Stomach (tissue), 9 donors: ENCODE results near the gene ZNRF3. TPM values are rescaled to one million over a fixed set of nuclear protein-coding genes. Genes with fewer than 3 reads are reported as not detected.

Experiments
- DNase-seq, 2 donors: peaks; one replicate each; pipeline versions ENCODE4 v3.0.0 to v3.0.0-alpha.2; 2013 to 2019
- H3K27ac ChIP-seq, 5 donors: fragments of 200-600 bp in 4 of 5; sonication (generic) in 4 of 5; one replicate each; pipeline ENCODE4 v1.5.1; 2013 to 2019; ENCODE audit warnings: mild to moderate bottlenecking in 1 of 5, moderate library complexity in 1 of 5
- H3K27me3 ChIP-seq, 3 donors: fragments of 200-600 bp; sonication (generic); one replicate each; pipeline ENCODE4 v1.5.1; 2017 to 2019; ENCODE audit warnings: mixed run types in 1 of 3
- H3K36me3 ChIP-seq, 4 donors: fragments of 200-600 bp; sonication (generic); 1 replicate in 3 of 4; 2 replicates in 1 of 4; pipeline ENCODE4 v1.5.1; 2016 to 2019
- H3K4me1 ChIP-seq, 4 donors: fragments of 200-600 bp; sonication (generic); one replicate each; pipeline ENCODE4 v1.5.1; 2016 to 2019
- H3K4me3 ChIP-seq, 4 donors: fragments of 200-600 bp; sonication (generic) in 3 of 4; one replicate each; pipeline ENCODE4 v1.5.1; 2016 to 2019; ENCODE audit warnings: mild to moderate bottlenecking in 1 of 4
- H3K9me3 ChIP-seq, 4 donors: fragments of 200-600 bp; sonication (generic); one replicate each; pipeline ENCODE4 v1.5.1; 2016 to 2019
- CTCF ChIP-seq, 7 experiments: fragments of 450-650 bp in 4 of 7; fragments of 200-600 bp in 3 of 7; sonication (generic) in 3 of 7; IDR thresholded peaks; one replicate each; pipeline ENCODE4 v1.5.1; 2016 to 2019; ENCODE audit warnings: antibody characterized with exemption in 7 of 7, control low read depth in 2 of 7, mild to moderate bottlenecking in 1 of 7
- EP300 ChIP-seq: sonication (generic); formaldehyde crosslinking; IDR thresholded peaks from one replicate; pipeline ENCODE4 v1.6.1; 2017; ENCODE audit warnings: antibody characterized with exemption
- POLR2A ChIP-seq, 4 donors: fragments of 450-650 bp; IDR thresholded peaks; one replicate each; pipeline ENCODE4 v1.6.1; 2016; ENCODE audit warnings: antibody characterized with exemption in 4 of 4, control low read depth in 2 of 4, mild to moderate bottlenecking in 1 of 4, moderate library complexity in 1 of 4
- POLR2AphosphoS5 ChIP-seq, 3 donors: sonication (generic); formaldehyde crosslinking; IDR thresholded peaks; one replicate each; pipeline ENCODE4 v1.6.1; 2016; ENCODE audit warnings: antibody characterized with exemption in 3 of 3
- WGBS, 5 donors: extraction: QIAGEN DNeasy Blood & Tissue Kit in 3 of 5; methylation state at CpG; one replicate each; pipeline versions ENCODE4 v1.1.5 to v1.1.7; 2013 to 2018; 5-methylcytosine and 5-hydroxymethylcytosine counted together
- intact Hi-C: fragments of 100-400 bp; cut with DNase I; formaldehyde crosslinking; loops from one replicate; pipeline ENCODE4 v1.15.1; 2023; ENCODE audit warnings: low total_unique reads
- polyA plus RNA-seq, 3 donors: library from polyadenylated mRNA; stranded (reverse); fragments of 200-250 nt; gene quantifications; one replicate each; pipeline ENCODE4 v1.2.3, GENCODE V29; 2013
- total RNA-seq, 5 donors: library from RNA; depleted of rRNA; stranded (reverse); fragments of >200 nt; gene quantifications; one replicate each; pipeline versions ENCODE4 v1.1.0 to v1.2.3, GENCODE V29; 2014 to 2016
- donor health status: healthy with polysubstance abuse.
- donor health status: Bipolar disorder and iron deficiency.
- donor health status: healthy.

ZNRF3 gene
- total and polyA plus RNA-seq, 8 donors = 1.4 to 52.7 (median 3.6) TPM

GRCh38 chr22:29000641-29001040 is 117.3 kb downstream of the ZNRF3 start:
- intact Hi-C loops = no loop called here
- DNase-seq = no peak
- Histone ChIP-seq H3K4me3 (no peak overlapping the region), H3K27ac (no peak overlapping the region), H3K4me1 (peaks cover 18 to 48% (median 26%) of the 10 kb centered on the region in 4 donors), H3K27me3 (no peaks in the 10 kb centered on the region), H3K36me3 (no peaks in the 10 kb centered on the region), H3K9me3 (no peaks in the 10 kb centered on the region)
- no peak for TF ChIP-seq POLR2AphosphoS5 (IDR thresholded peaks at IDR 0.05)
- TF ChIP-seq CTCF (IDR thresholded peaks at IDR 0.05) = no peak
- no peak for TF ChIP-seq POLR2A (IDR thresholded peaks at IDR 0.05)
- TF ChIP-seq EP300 = no peak
- WGBS, 5 donors = 94 to 99% (median 97%) methylated on average over 5 of the region's 5 CpGs

GRCh38 chr22:29002603-29003002 is 119.2 kb downstream of the ZNRF3 start:
- Histone ChIP-seq H3K4me3 (no peak overlapping the region), H3K9me3 (no peaks in the 10 kb centered on the region), H3K27me3 (no peaks in the 10 kb centered on the region), H3K27ac (no peak overlapping the region), H3K4me1 (peaks cover 24 to 58% (median 34%) of the 10 kb centered on the region in 4 donors), H3K36me3 (no peaks in the 10 kb centered on the region)
- intact Hi-C loops = no loop called here
- no peak for TF ChIP-seq EP300
- TF ChIP-seq POLR2AphosphoS5 (IDR thresholded peaks at IDR 0.05) = no peak
- TF ChIP-seq CTCF (IDR thresholded peaks at IDR 0.05) = no peak
- TF ChIP-seq POLR2A (IDR thresholded peaks at IDR 0.05) = no peak
- peak in 1 of 2 donors; percentile 53 for DNase-seq
- WGBS, 5 donors = 45 to 86% (median 49%) methylated on average over 4 of the region's 4 CpGs

- H3K9me3 ChIP-seq = no peaks in the 10 kb centered on the region
- peak overlapping the region in 3 of 5 donors; percentile 54 to 73 (median 70) for H3K27ac ChIP-seq
- no peaks in the 10 kb centered on the region for H3K36me3 ChIP-seq
- DNase-seq = no peak
- intact Hi-C loops = no loop called here
- H3K4me1 ChIP-seq = peaks cover 24 to 54% (median 34%) of the 10 kb centered on the region in 4 donors
- no peak for TF ChIP-seq POLR2A (IDR thresholded peaks at IDR 0.05)
- no peak for TF ChIP-seq POLR2AphosphoS5 (IDR thresholded peaks at IDR 0.05)
- TF ChIP-seq CTCF (IDR thresholded peaks at IDR 0.05) = no peak
- no peak for TF ChIP-seq EP300
- WGBS, 5 donors = 89 to 94% (median 91%) methylated on average over 4 of the region's 4 CpGs
- H3K4me3 ChIP-seq = no peak overlapping the region
- H3K27me3 ChIP-seq = no peaks in the 10 kb centered on the region
These were observed 120.2 kb downstream of the ZNRF3 start for GRCh38 chr22:29003552-29003951.

- Histone ChIP-seq H3K27me3 (no peaks in the 10 kb centered on the region), H3K36me3 (no peaks in the 10 kb centered on the region), H3K4me1 (peaks cover 24 to 53% (median 34%) of the 10 kb centered on the region in 4 donors), H3K9me3 (no peaks in the 10 kb centered on the region), H3K4me3 (peak overlapping the region in 1 of 4 donors; percentile 8), H3K27ac (peak overlapping the region; percentile 52 to 73 (median 63))
- intact Hi-C loops = no loop called here
- peak; percentile 55 to 65 for DNase-seq
- 35 to 54% (median 46%) methylated on average over 9 of the region's 9 CpGs for WGBS, 5 donors
- TF ChIP-seq EP300 (no peak), POLR2AphosphoS5 (IDR thresholded peaks at IDR 0.05) (no peak), CTCF (IDR thresholded peaks at IDR 0.05) (no peak), POLR2A (IDR thresholded peaks at IDR 0.05) (no peak)
These were observed 120.7 kb downstream of the ZNRF3 start for GRCh38 chr22:29003975-29004646.
